Skin of body (tissue), 2 donors: Measurements from ENCODE around the gene DPP9. TPM values are rescaled to one million over a fixed set of nuclear protein-coding genes. Genes with fewer than 3 reads are reported as not detected.
A peak's percentile ranks its signal among the peaks of the same experiment; 100 is the strongest.
"Not testable (repeated sequence)": the region's sequence is repeated elsewhere in the genome, so short reads cannot be mapped to it uniquely, and the experiment has no call there.

Experiments used
- DNase-seq: peaks from one replicate; lab custom pipeline; 2025; lab: John Stamatoyannopoulos, UW
- total RNA-seq: library from RNA; depleted of rRNA; stranded (reverse); fragments of >200 nt; gene quantifications from one replicate; pipeline ENCODE4 v1.2.3, GENCODE V29; 2014

The DPP9 gene
- total RNA-seq: 15.6 TPM

GRCh38 chr19:4723595-4724514, at the start of gene DPP9:
Gene DPP9 (minus strand): TSS chr19:4723842. CDS start chr19:4719906, 3,936 bp downstream.
- DNase-seq: peak; percentile 100

DNA sequence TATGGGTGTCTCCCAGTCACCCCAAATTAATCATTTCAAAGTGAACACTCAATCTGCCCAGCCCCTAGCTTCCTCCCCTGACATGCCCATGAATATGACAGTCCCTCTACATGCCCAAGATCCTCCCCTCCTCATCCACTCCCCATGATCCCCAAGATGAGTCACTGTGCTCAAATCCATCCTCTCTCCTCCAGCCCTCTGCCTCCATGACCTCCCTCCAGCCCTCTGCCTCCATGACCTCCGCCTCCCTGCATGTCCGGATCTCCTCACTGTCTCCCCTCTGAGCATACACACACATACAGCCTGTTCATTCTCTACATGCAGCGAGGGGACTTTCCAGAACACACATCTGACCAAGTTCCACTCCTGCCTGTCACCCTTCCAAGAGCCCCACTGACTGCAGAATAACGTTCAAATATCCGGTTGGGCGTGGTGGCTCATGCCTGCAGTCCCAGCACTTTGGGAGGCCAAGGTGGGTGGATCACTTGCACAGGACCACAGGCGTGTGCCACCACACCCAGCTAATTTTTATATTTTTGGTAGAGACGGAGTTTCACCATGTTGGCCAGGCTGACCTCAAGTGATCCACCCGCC, 49.5 kb upstream of the DPP9 start:
- DNase-seq: no peak

- DNase-seq: no peak
Observed at GRCh38 chr19:4772566-4772965, 48.9 kb upstream of the DPP9 start.

GRCh38 chr19:4768934-4769777, 45.5 kb upstream of the DPP9 start:
- DNase-seq: peak; percentile 84

DNA sequence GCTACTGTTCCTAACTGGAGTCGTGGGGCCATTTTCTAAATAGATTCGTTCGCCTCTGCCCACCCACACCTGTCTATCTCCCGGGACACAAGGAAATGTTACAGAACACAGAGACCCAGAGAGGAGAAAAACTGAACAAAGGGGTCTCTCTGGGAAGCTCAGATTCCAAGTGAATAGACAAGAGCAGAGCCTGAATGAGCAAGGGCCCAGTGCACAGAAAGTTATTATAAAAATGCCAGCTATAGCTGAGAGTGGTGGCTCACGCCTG, 40.7 kb upstream of the DPP9 start:
- DNase-seq: no peak

- DNase-seq: no peak
Observed at GRCh38 chr19:4763021-4763420, 39.4 kb upstream of the DPP9 start.

- no peak for DNase-seq
Observed at GRCh38 chr19:4760285-4760650, 36.6 kb upstream of the DPP9 start.

DNA sequence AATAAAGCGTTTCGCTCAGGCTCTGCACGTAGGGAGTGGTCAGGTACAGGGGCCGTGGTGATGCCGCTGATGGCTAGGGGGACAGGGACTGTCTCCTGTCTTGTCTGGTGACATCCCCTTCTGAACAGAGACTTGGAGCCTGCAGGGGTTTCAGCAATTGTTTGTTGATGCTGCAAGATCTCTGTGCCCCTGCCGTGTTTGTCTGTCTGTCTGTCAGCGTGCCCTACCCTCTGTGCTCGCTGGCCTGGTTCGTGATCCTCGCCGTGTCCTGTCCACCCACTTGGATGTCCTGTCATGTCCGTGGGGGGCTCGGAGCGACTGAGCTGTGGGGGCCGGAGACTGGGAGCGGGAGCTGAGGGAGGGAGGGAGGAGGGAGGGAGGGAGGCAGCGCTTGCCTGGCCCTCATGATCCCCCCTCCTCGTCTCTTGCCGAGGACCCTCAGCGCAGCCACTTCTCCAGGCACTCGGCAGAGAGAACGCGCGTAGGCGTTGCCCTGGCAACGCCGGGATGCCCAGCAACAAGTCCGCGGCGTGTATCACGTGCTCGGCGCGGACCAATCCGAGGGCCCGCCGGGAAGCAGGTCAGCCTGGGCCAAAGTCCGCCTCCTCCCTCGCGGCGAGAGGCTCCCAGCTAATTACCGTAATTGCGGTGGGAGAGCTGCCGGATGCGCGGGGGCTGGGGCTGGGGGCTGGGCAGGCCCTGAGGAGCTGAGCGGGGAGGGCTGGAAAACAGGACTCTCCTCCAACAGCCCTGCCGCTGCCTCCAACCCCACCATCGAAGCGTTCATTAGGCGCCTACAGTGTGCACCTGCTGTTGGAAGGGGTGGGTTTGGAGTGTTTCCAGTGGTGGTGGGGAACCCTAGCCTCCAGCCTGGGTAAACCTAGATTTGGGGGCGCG, 36.0 kb upstream of the DPP9 start:
- DNase-seq: peak; percentile 55

- no peak for DNase-seq
Observed at GRCh38 chr19:4758659-4759058, 35.0 kb upstream of the DPP9 start.

DNA sequence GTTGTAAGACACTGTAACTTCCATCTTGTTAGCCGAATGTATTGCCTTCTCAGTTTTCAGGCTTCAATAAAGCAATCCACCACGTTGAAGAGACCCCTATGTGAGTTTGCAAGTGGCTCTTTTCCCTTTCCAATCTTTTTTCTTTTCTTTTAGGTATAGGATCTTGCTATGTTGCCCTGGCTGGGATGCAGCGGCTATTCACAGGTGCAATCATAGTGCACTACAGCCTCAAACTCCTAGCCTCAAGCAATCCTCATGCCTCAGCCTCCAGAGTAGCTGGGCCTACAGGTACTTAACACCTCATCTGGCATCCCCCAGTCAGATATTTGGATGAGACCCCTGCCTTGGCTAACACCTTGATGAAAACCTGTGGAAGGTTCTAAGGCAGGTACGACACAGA, 34.4 kb upstream of the DPP9 start:
- no peak for DNase-seq

- DNase-seq: no peak
Observed at GRCh38 chr19:4755459-4755858, 31.8 kb upstream of the DPP9 start.

DNA sequence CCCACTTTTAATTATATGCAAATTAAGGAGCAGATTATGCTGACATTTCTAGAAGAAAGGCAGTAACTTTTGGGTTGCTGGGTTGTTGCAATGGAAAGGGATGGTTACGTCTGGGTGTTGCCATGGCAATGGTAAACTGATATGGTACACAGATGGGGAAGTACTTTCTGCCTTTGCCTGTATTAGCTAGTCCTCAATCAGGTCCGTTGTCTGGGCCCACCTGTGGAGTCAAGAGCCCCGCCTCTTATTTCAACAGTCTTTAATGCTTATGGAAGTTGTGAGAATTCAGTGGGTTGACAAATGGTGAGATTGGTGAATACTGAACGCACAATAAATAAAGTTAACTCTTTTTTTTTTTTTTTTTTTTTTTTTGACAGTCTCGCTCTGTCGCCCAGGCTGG, 30.6 kb upstream of the DPP9 start:
- DNase-seq: no peak

- DNase-seq: no peak
Observed at GRCh38 chr19:4749870-4750590, 26.4 kb upstream of the DPP9 start.

DNA sequence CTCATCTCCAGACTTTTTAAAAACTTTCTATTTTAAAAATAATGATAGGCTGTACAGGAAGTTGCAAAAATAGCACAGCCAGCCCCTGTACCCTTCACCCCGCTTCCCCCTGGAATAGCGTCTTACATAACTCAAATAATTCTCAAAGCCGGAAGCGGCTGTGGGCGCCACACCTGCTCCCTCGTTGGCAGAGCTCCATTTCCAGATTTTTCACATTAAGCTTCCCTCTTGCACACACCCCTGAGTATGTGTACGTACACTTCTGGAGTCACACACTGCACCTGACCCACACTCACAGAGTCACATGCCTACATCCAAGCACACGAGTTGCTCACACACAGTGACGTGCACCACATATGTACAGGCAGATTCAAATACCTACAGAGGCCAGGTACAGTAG, 24.9 kb upstream of the DPP9 start:
- no peak for DNase-seq

- DNase-seq: no peak
Observed at GRCh38 chr19:4748185-4748584, 24.5 kb upstream of the DPP9 start.

GRCh38 chr19:4745986-4746385, 22.3 kb upstream of the DPP9 start:
- DNase-seq: no peak

DNA sequence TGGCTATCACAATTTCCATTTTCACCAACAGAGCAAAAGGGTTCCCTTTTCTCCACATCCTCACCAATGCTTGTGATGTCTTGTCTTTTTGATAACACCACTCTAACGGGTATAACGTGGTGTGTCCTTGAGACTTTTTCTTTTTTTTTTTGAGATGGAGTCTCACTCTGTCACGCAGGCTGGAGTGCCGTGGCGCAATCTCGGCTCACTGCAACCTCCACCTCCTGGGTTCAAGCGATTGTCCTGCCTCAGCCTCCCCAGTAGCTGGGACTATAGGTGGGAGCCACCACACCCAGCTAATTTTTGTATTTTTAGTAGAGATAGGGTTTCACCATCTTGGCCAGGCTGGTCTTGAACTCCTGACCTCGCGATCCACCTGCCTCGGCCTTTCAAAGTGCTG, 21.5 kb upstream of the DPP9 start:
- DNase-seq: not testable (repeated sequence)

- peak; percentile 48 for DNase-seq
Observed at GRCh38 chr19:4744451-4745174, 21.0 kb upstream of the DPP9 start.

DNA sequence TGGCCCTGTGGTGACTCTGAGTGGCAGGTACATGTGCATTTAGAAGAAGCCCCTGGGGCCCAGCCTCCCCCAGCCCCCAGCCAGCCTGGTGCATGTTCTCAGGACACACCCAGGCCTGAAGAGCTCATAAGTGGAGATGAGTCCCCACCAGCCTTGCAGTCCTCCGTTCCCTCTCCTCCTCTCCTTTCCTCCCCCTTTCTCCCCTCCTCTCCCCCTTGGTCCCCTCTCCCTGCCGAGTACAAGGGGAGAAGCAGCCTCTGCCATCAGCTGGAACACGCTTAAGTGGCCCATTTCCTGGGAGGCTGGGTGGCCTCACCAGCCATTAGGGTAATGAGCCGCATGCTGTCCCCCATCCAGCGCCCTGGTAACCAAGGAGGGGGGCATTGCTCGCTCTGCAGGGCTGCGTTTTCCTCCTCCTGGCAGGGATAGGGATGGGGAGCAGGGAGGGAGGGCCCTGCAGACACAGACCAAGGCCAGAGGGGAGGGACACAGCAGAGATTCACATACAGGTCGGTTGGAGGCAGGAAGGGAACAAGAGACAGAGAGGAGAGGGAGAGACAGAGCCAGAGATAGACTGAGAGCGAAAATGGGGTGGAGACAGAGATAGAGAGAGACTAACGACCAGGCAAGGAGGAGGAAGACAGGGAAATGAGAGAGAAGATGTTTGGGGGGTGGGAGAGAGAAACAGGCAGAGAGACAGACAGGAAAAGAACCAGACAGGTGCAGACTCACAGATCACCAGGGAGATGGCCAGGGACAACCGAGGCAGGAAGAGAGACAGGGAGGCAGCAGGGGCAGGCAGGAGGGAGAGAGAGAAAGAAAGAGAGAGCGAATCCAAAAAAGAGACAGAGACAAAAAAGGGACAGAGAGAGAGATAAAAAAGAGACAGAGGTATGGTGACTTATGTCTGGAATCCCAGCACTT, 19.3 kb upstream of the DPP9 start:
- no peak for DNase-seq
